H54 (cell line): ENCODE measurements around the gene TEX29.

Experiments used
- DNase-seq: peaks from one replicate; pipeline ENCODE4 v3.0.0; 2011; ENCODE audit warnings: low spot score, mixed read lengths; ENCODE audit not compliant: insufficient read length
- FAIRE-seq: peaks from 3 replicates; lab custom pipeline; 2011; peaks lifted over from hg19 to GRCh38; lab: Jason Lieb, UNC
- POLR2A ChIP-seq: IDR thresholded peaks from 2 replicates; pipeline ENCODE4 v1.6.1; 2011; ENCODE audit warnings: low read depth, mild to moderate bottlenecking, low read length

Gene TEX29

DNA sequence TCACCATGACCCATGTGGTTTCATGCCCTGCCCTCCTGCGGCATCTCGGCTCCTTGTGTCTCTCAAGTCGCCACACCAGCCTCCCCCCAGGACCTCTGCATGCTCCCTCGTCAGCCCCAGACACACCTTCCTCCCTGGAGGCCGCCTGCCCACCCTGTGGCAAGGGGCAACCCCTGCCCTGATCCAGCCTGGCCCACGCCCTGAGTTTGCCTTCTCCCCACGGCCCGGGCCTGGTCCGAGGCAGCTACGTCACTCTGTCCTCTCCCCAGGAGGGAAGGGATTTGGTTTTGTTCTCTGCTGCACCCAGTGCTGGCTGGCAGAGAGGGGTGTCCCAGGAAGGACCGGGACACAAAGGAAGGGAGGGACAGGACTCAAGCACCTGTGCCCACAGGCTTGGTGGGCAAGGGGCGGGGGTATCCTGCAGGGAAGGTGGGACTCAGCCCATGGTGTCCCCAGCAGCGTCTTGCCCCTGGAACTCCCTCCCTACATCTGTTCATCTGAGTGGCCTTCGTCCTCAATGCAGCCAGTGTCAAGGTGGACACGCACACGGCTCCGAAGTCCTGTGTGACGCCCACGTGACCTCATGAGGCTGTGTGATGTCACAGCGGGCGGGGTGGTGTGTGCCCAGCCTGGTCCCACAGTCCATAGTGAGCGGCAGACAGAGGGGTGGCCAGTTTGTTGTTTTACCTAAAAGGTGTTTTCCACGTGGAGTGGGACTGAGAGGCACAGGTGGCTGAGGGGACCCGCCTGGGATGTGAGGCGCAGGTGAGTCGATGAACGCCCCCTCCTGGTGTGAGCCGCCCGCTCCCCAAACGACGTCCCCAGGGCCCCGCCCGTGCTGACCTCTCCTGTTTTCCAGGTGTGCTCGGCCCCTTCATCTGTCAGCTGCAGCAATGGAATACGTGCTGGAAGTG, at the start of gene TEX29:
Gene TEX29, plus strand, starts transcription at position 645 of the 914 bp plus-strand sequence. Its CDS starts 249 bp downstream, at position 894.
- DNase-seq = no peak
- FAIRE-seq = no peak
- TF ChIP-seq POLR2A = no peak

DNA sequence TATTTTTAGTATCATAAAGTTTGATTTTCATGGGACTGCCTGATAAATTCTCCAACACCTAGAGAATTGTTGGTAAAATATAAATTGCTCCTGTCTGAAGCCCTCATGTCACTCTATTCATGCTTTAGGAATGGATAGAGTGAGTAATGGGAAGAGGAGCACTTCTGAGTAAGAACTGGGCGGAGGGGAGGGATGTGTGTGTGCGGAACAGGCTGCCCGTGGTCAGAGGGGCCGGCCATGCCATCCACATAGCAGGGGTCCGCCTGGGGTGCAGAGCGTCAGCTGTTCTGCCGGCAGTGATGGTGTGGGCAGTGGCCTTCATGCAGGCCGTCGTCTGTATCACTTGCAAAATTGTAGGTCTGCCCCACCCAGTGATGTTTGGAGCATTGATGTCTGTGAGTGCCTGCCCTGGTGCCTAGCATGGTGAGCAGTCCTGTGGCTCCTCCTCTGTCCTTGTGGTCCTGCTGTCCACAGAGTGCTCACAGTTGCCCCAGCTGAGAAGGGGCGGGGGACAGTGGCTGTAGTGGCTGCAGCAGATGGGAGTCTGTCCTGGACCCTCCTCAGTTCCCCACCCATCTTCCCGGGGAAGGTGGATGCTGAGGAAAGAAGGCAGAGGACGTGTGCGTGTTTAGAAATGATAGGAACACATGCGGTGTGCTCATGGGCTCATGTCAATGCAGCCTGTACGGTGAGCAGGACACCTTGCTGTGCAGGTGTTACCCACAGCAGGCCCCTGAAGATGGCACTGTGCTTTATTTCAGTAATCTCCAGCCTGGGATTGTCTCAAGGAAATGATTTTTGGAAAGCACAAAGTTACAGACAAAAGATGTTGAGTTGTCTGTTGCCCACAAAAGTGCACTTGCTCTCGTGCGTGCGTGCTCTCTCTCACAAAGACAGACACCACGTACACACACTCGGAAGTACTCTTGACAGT, 49.4 kb upstream of the TEX29 start:
- TF ChIP-seq POLR2A = no peak
- DNase-seq (no peak), FAIRE-seq (no peak)

DNA sequence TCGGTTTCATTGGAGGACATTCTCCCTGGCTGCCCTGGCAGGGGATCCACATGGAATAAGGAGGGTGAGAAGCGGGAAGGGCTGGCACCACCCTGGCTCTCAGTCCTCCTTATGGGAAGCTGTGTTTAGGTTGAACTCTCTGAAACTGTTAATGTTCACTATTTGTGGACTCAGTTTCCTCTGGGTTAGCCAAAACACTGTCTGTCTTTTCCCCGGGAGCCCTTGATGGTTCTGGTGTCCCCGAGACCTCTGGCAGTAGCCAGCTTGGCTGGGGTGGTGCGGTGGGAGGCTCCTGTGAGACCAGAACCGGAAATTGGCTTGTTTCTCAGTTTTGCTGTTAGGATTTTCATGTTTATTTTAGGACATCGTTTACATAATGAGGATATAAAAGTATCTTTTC, 48.3 kb upstream of the TEX29 start:
- FAIRE-seq (no peak), DNase-seq (no peak)
- no peak for TF ChIP-seq POLR2A

DNA sequence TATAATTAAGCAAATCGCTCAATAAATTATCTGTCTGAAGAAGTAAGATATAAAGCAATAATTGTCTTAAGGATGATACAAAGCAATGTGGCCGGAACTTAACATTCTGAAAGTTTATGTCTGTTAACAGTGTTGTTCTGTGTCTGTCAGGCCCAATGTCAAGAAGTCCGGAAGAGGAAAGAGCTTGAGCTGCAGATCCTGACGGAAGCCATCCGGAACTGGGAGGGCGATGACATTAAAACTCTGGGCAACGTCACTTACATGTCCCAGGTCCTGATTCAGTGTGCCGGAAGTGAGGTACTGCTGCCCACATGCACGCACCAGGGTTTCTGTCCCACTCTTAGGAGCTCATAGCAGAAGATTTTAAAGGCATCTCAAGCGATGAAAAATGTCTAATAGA, 45.1 kb upstream of the TEX29 start:
- FAIRE-seq = no peak
- DNase-seq = no peak
- TF ChIP-seq POLR2A = no peak

DNA sequence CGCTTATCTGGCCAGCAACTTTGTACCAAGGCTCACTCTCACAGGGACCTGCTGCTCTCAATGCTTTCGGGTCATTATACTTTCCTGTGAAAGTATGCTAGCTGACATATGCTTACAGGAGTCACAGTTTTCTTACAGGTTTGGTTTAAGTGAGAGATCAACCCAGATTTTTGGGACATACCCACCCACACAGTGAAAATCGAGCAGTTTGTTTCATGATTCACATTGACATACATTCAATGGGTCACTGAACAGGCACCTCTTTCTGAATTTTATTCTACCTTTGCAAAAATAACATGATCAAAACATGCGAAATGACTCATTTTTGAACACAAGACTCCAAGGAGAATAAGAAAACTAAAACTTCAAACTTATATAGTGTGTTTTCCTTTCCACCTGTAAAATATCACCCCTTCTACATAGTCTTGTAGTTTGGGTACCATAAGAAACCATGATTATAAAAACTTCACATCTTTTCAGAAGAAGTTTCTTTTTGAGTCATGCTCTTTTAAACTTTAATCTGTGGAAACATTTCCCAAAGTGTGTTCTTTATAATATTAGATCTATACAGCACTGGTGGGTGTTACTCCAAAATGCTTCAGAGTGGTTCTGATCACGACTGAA, 44.3 kb upstream of the TEX29 start:
- TF ChIP-seq POLR2A = no peak
- FAIRE-seq = peak; percentile 36
- DNase-seq = no peak

DNA sequence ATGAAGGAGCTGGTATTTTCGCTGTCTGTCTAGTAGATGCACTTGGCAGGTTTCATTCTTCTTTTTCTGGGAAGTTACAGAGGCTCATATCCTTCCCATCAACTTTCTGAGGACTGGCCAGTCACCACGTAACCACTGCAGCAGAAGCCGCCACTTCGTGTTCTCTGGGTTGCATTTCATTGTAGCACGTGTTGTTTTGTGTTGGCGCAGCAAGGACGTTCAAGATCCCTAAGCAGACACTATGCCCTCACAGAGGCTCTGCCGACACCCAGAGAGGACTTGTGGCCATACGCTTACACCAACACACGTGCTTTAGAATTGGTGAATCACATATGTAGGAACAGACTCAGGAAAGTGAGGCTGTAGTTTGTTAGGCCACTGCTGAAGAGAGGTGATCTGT, 42.2 kb upstream of the TEX29 start:
- FAIRE-seq (peak; percentile 43), DNase-seq (no peak)
- TF ChIP-seq POLR2A = no peak

DNA sequence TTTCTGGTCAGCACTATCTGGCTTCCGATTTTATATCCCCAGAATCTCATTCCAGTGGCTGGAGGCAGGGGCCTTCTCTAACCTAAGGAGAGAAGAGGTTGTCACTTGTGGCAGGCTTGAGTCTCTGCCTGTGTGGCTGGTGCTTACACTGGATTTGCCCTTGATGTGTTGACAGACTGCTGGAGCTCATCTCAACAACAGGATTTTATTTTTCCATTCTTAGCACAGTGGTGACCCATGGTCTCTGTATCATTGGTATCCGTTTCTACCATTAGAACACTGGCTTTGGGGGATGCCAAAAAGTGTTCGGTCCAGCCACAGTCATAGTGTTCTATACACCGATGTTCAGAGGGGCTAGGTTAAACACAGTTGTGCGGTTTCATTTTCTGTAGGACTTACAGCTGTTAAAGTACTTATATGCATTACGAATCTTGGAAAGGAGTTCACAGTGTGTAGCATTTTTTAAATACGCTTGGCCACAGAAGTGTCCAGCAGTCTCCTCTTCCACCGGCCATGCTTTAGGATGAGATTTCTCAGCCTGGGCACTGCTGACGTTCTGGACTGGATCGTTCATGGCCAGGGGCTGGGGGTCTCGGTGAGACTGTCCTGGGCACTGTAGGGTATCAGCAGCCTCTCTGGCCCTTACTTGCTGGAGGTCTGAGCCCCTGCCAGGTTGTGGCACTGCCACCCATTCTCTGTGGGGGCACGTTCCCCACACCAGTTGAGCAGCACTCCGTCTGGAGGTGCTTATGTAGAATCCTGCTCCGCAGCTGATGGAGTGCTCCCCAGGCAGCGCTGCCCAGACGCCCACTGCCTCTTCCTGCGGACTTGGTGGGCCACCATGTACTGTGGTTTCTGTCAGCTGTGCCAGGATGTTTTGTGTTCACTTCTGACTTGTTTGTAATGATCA, 41.4 kb upstream of the TEX29 start:
- TF ChIP-seq POLR2A = no peak
- DNase-seq (no peak), FAIRE-seq (no peak)

DNA sequence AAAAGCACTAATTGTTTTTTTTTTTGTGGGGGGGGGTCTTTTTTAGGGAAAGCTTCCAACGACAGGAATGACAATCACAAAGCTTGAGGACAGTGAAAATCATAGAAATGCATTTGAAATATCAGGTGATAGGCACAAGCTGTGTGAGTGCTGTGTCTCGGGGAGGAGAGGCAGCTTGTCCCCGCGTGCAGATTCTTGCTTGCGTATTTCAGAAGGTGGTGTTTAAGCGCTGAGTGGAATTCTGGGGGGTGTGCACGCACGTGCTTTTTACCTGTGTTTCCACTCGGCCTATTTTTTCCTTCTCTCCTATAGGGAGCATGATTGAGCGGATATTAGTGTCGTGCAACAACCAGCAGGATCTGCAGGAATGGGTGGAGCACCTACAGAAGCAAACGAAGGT, 40.2 kb upstream of the TEX29 start:
- DNase-seq (no peak), FAIRE-seq (peak; percentile 15)
- TF ChIP-seq POLR2A = no peak

DNA sequence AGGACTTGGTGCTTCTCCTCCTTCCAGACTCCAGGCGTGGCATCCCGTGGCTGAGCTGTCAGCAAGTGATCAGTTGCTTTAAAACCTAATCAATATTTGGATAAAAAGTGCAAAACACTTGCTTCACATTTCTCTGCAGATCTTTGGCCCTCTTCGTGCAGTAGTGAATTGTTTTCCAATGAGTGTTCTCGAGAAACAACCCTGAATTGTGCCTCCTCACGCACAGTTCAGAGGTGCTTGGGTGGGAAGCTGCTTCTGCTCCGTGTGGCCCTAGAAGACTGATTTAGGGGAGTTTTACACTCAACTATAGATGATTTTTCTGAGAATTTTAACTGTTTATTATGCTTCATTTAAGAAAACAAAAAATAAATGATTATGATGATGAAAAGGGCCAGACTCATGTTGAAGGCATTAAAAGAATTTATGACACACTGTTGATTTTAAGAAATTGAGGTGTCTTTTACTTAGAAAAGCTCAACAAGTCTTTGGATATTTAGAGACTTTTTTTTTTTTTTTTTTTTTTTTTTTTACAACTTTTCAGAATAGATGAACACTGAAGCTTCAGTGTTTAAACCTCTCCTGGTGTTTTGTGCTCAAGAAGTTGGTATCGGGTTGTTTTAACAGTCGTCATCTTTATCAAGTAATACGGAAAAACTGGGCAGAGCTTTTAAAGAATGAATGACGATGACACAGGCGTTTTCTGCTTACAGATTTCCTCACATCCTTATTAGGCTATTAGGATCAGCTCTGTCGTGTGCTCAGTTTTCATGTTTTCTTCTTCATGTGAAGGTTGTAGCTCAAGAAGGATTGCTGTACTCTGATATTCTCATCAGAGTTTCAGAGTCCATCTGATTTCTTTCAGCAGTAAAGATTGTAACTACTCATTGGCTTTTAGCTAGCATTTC, 39.5 kb upstream of the TEX29 start:
- TF ChIP-seq POLR2A = no peak
- FAIRE-seq = peak; percentile 81
- DNase-seq = no peak

DNA sequence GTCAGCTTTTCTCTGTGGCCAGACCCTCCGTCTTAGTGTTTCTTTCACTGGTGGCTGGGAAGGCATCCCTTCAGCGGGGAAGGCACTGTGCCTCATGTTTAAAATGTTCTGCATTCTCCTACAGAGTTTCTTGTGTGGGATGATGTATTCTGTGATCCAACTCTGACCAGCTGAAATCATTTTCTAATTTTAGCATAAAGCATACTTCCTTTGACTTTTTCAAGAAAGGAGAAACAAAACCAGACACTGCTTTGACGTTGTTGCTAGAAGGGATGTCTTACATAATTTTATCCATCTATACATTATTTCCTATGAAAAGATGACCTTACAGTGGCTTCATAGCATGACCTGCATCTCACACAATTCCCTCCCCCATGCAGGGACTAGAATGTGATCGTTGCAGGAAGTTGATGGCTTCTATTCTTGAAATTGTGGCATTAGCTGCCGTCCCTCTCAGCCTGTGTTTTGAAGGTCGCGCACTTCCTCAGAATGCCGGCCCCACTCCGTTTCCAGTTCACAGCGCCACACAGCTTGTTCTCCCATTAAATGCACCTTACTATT, 38.6 kb upstream of the TEX29 start:
- DNase-seq (no peak), FAIRE-seq (no peak)

DNA sequence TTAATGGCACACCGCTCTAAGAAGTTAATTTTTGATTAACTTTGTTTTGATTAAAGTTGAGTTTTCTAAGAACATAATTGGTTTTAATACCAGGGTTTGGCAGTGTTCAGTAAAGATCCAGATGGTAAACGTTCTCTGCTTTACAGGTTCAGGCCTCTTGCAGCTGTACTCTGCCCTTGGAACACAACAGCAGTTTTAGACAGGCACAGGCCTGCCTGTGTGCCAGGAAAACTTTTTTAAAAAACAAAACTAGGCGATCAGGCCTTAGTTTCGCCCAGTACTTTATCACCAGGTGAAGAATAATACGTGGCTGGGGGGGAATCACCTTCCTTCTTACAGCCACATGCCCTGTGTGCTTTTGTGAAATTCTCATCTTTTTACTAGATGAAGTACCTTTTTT, 38.0 kb upstream of the TEX29 start:
- no peak for DNase-seq
- TF ChIP-seq POLR2A = no peak
- FAIRE-seq = no peak

More for the DNA sequence above, 38.6 kb upstream of the TEX29 start:
- TF ChIP-seq POLR2A = no peak
